Ascending aorta (tissue), 2 donors: ENCODE results near the gene PEX11G. TPM values are rescaled to one million over a fixed set of nuclear protein-coding genes. Genes with fewer than 3 reads are reported as not detected.

Experiments
- DNase-seq, 2 donors: peaks; one replicate each; pipeline ENCODE4 v3.0.0-alpha.2; 2019; ENCODE audit warnings: low spot score in 2 of 2
- H3K27ac ChIP-seq, 2 donors: fragments of 200-600 bp; sonication (generic); one replicate each; pipeline ENCODE4 v1.5.1; 2016 to 2017; ENCODE audit warnings: mild to moderate bottlenecking in 1 of 2
- H3K27me3 ChIP-seq: fragments of 200-600 bp; sonication (generic); one replicate; pipeline ENCODE4 v1.5.1; 2017
- H3K36me3 ChIP-seq, 2 donors: fragments of 200-600 bp; sonication (generic); one replicate each; pipeline ENCODE4 v1.5.1; 2016
- H3K4me1 ChIP-seq, 2 donors: fragments of 200-600 bp; sonication (generic); one replicate each; pipeline ENCODE4 v1.5.1; 2016 to 2017; ENCODE audit warnings: mild to moderate bottlenecking in 1 of 2
- H3K4me3 ChIP-seq, 2 donors: fragments of 200-600 bp; sonication (generic); one replicate each; pipeline ENCODE4 v1.5.1; 2016 to 2017; ENCODE audit warnings: mild to moderate bottlenecking in 1 of 2
- H3K9me3 ChIP-seq, 2 donors: fragments of 200-600 bp; sonication (generic); one replicate each; pipeline ENCODE4 v1.5.1; 2016
- intact Hi-C: fragments of 100-400 bp; cut with DNase I; formaldehyde crosslinking; loops from one replicate; pipeline ENCODE4 v1.15.1; 2023
- total RNA-seq: library from RNA; depleted of rRNA; stranded (reverse); fragments of >200 nt; gene quantifications from one replicate; pipeline ENCODE4 v1.1.0, GENCODE V29; 2016
- TF ChIP-seq, protein P1 (sequence below), 3 experiments: fragments of 200-600 bp in 2 of 3; fragments of 450-650 bp in 1 of 3; sonication (generic) in 2 of 3; IDR thresholded peaks; one replicate each; pipeline ENCODE4 v1.5.1; 2016 to 2019; ENCODE audit warnings: antibody characterized with exemption in 3 of 3, mild to moderate bottlenecking in 1 of 3, moderate library complexity in 1 of 3

PEX11G gene
- not detected for total RNA-seq

DNA sequence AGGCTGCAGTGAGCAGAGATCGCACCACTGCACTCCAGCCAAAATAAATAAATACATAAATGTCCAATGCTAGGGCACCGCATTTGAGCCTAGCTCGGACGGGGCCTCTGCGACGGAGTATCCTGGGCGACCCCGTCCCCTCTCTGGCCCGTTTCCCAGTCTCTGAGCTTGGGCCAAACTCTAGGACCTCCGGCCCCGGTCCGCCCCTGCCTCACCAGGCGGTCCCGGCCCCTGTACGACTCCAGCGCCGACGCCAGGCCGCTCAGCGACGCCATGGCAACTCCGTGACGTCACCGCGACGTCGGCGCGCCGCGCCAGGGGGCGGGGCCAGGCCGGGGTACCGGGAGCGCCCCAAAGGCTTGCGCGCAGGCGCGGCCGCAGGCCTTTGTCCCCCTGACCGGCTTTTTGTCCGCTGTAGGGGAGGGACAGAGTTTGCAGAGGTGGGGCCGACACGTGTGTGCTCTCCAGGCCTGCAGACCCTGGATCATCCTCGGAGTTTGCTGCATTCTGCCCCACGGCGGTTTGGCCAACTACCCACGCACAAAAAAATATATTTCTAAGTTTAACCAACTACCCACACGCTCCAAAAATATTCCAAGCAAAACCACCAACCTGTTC is at the start of gene PEX11G:
PEX11G (minus strand) TSS at position 300 of the 618 bp plus-strand sequence; CDS start at position 275, 25 bp downstream.
- Histone ChIP-seq H3K27ac (peak within 1 kb of the TSS; percentile 70 to 84), H3K4me3 (peak within 1 kb of the TSS; percentile 73 to 84), H3K36me3 (no peaks in the 10 kb centered on the region), H3K27me3 (no peaks in the 10 kb centered on the region), H3K4me1 (peaks cover 0 to 4% of the 10 kb centered on the region in 2 donors), H3K9me3 (no peaks in the 10 kb centered on the region)
- TF ChIP-seq, protein P1, sequence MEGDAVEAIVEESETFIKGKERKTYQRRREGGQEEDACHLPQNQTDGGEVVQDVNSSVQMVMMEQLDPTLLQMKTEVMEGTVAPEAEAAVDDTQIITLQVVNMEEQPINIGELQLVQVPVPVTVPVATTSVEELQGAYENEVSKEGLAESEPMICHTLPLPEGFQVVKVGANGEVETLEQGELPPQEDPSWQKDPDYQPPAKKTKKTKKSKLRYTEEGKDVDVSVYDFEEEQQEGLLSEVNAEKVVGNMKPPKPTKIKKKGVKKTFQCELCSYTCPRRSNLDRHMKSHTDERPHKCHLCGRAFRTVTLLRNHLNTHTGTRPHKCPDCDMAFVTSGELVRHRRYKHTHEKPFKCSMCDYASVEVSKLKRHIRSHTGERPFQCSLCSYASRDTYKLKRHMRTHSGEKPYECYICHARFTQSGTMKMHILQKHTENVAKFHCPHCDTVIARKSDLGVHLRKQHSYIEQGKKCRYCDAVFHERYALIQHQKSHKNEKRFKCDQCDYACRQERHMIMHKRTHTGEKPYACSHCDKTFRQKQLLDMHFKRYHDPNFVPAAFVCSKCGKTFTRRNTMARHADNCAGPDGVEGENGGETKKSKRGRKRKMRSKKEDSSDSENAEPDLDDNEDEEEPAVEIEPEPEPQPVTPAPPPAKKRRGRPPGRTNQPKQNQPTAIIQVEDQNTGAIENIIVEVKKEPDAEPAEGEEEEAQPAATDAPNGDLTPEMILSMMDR (IDR thresholded peaks at IDR 0.05): no peak
- DNase-seq: peak; percentile 37 to 93
- intact Hi-C loops: loop anchor here (1.0 to 5.0 kb wide), 3 partner anchors 26 to 1117 kb away; partner anchors contain the start of gene ALKBH7

- no peak for DNase-seq
- H3K27ac ChIP-seq: peak overlapping the region; percentile 92 to 93
- TF ChIP-seq, protein P1 (IDR thresholded peaks at IDR 0.05): no peak
- H3K4me1 ChIP-seq: peaks cover 0 to 14% of the 10 kb centered on the region in 2 donors
- H3K27me3 ChIP-seq: no peaks in the 10 kb centered on the region
- peak overlapping the region; percentile 82 to 89 for H3K4me3 ChIP-seq
- intact Hi-C loops: loop anchor here (1.0 to 5.0 kb wide), 3 partner anchors 14 to 91 kb away; partner anchors contain the start of genes MCOLN1, PET100 and XAB2
- H3K9me3 ChIP-seq: no peaks in the 10 kb centered on the region
- H3K36me3 ChIP-seq: peaks cover 39 to 41% of the 10 kb centered on the region in 2 donors
Measured at GRCh38 chr19:7535998-7536695, 47.3 kb upstream of the PEX11G start.

GRCh38 chr19:7535047-7535997 is 46.5 kb upstream of the PEX11G start, which contains the start of gene PNPLA6:
Gene PNPLA6, plus strand, starts transcription at chr19:7535717. Its CDS starts 72 bp downstream, at chr19:7535789.
- peak; percentile 82 to 97 for DNase-seq
- TF ChIP-seq, protein P1 (IDR thresholded peaks at IDR 0.05): no peak
- Histone ChIP-seq H3K4me3 (peak within 1 kb of the TSS; percentile 82 to 89), H3K36me3 (peaks cover 32 to 36% of the 10 kb centered on the region in 2 donors), H3K9me3 (no peaks in the 10 kb centered on the region), H3K27me3 (no peaks in the 10 kb centered on the region), H3K27ac (peak within 1 kb of the TSS; percentile 92 to 93), H3K4me1 (peaks cover 0 to 14% of the 10 kb centered on the region in 2 donors)
- intact Hi-C loops: loop anchor here (1.0 to 5.0 kb wide), 3 partner anchors 13 to 92 kb away; partner anchors contain the start of genes MCOLN1, PET100 and XAB2

DNA sequence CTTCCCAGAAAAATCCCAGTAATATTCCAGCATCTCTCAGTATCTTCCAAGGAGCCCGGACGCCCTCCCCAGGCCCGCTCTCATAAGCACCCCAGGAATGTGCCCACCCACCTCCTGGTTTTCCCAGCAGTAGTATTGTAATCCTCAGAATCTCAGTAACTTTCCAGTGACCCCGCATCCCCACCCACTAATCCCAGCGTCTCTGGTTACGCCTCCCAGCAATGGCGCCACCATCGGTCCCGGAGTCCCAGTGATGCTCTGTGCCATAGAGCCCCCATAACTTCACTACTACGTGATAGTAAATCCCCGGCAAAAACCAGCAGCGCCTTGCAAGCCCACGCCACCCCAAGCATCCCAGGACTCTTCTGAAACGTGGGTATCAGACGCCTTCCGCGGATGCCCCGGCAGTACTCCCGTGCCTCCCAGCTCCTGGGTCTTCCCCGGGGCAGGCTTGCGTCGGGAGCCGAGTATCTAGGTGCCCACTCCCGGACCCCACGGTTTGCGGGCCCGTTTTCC is 45.8 kb upstream of the PEX11G start:
- Histone ChIP-seq H3K9me3 (no peaks in the 10 kb centered on the region), H3K4me1 (peaks cover 0 to 14% of the 10 kb centered on the region in 2 donors), H3K4me3 (peak overlapping the region; percentile 82 to 89), H3K27ac (peak overlapping the region; percentile 92 to 93), H3K27me3 (no peaks in the 10 kb centered on the region), H3K36me3 (peaks cover 30% of the 10 kb centered on the region in 2 donors)
- TF ChIP-seq, protein P1 (IDR thresholded peaks at IDR 0.05): peak in 1 of 3 experiments; percentile 20
- DNase-seq: peak; percentile 59 to 92
- intact Hi-C loops: loop anchor here (1.0 to 5.0 kb wide), 6 partner anchors 12 to 139 kb away; partner anchors contain the start of genes MCOLN1, PET100, PEX11G and XAB2
